Measurements from ENCODE around the gene CCDC88C. TPM values are rescaled to one million over a fixed set of nuclear protein-coding genes. Genes with fewer than 3 reads are reported as not detected.

Gene CCDC88C
- total and polyA plus RNA-seq, 2 donors = 14.6 to 19.7 TPM

- Histone ChIP-seq H3K4me1 (ENCODE audit: insufficient read depth) (no peaks in the 10 kb centered on the region), H3K4me3 (ENCODE audit: low read depth, low read length) (no peak overlapping the region), H3K36me3 (ENCODE audit: insufficient read depth) (no peaks in the 10 kb centered on the region), H3K27ac (ENCODE audit: low read depth) (no peak overlapping the region)
- no peak for DNase-seq (ENCODE audit: extremely low spot score)
- 98% methylated on average over 1 of the region's 1 CpG for WGBS
Measured at GRCh38 chr14:91223028-91223783, 194.4 kb downstream of the CCDC88C start.

Other genes starting within 250 kb of the CCDC88C start
- gene GPR68, start 173.1 kb downstream of the CCDC88C start, total RNA-seq = 1.7 TPM
- gene GPR68, start 173.1 kb downstream of the CCDC88C start, polyA plus RNA-seq = 2.8 TPM
- 129 TPM for gene PPP4R3A, start 92.5 kb upstream of the CCDC88C start, total RNA-seq
- 48.2 TPM for gene PPP4R3A, start 92.5 kb upstream of the CCDC88C start, polyA plus RNA-seq